HG02763 (cell line): ENCODE data around the gene ZNF331.

Experiments used
- ATAC-seq: cut with Tn5 transposase; IDR thresholded peaks from one replicate; pipeline ENCODE4 v1.9.1; 2021; ENCODE audit warnings: mild to moderate bottlenecking, moderate library complexity; ENCODE audit not compliant: unreplicated experiment

Gene ZNF331

DNA sequence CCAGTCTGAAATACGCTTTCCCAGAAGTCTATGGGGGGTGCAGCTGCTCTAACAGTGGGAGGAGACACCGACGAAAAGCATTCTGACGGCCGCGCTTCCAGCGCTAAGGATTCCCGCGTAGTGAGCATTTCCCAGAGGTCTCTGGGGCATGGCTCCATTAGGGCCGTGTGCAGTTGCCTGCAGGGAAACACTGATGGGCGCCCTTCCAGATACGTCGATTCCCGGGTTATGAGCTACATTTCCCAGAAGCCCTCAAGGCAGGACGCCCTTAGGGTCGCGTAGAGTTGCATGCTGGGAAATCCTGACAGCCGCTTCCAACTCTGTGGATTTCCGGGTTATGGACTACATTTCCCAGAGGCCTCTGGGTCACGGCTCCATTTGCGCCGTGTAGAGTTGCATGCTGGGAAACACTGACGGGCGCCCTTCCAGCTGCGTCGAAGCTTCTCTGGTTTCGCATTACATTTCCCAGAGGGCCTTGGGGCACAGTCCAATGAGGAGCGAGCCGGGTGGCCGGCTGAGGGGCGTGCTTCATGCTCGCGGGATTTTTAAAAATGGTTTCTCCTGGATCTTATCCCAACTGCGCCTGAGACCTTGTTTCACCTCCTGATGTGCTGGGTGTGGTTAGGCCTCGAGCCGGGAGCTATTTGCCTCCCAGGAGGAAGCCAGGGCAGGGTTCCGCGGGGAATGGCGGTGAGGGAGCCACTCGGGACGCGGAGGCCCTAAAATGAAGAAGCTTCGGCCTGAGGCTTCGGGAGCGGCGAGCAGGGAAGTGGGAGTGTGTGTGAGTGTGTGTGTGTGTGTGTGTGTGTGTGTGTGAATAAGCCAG lies 17.2 kb upstream of the ZNF331 start:
- ATAC-seq: peak; percentile 99

DNA sequence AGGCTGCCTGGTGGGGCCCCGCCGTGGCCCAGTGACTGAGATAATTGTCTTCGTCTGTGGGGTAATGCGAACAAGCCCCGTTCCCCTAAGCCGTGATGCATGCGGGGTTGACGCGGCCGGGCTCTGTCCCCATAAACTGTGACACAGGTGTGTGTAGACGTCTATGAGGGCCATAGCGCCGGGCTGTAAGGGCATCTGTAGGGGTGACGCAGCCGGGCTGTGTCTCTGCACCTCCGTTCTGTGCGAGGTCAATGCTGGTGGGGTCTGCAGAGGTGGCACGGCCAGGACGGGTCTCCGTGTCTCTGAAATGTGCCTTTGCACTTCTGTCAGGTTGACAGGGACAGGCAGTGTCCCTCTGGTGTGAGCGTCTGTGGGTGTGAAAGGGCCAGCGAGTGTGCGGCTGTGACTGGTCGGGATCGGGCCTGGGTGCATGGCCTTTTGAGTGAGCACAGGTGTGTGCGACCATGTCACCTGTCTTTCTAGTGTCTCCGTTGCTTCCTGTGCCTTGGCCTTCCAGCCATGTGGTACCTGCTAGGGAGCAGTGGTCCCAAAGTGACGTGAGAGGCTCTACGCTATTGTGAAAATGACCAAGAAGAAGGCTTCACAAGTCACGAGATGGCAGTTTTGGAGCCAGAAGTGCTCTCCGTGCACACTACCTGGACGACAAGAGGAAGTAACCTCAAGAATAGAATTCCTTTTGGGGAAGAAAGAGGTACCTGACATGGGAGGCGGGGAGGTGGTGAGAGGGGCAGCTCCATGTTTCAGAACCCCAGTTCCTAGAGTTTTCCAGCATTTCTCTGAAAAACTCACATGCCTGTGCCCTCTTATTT lies 16.4 kb upstream of the ZNF331 start:
- no peak for ATAC-seq

DNA sequence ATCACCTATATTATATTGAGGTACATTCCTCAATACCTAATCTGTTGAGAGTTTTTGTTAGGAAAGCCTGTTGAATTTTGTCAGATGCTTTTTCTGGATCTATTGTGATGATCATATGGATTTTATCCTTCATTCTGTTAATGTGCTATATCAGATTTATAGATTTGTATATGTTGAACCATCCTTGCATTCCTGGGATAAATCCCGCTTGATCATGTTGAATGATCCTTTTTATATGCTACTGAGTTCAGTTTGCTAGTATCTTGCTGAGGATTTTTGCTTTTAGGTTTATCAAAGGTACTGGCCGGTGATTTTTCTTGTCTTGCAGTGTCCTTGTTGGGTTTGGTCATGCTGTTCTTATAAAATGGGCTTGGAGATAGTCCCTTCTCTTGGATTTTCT lies 12.0 kb upstream of the ZNF331 start:
- no peak for ATAC-seq

DNA sequence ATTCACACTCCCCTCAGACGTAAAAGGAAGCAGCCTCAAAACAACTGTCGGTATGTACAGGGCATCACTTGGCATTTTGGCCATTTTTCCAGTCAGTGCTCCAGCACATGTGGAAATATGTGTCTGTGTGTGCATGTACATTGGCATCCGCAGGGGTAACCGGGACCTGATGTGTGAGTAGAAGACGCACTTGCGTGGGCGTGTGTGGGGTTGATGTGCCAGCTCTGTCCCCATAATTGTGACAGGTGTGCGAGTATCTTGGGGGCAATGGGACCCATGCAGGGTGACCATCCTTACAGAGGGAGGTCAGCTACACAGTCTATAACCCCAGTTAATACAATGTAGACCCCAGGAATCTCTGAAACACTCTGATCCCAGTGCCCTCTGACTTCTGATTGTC lies 7.3 kb upstream of the ZNF331 start:
- no peak for ATAC-seq

DNA sequence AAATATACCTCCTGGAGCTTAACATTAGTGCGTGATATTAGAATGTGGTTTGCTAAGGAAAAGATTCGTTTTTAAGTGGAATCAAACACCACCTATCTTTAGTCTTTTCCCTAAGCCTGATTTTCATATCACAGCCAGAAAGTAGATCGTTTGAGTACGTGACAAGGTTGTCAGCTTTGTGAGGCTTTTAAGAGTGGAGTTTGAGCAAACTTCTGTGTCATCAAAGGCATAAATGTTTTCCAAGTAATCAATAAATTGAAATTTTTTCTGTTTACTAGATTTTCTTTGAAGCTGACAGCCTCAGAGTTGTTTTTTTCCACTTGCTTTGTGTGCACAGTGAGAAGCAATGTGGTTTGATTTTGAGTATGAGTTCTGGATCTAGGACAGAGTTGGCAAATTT lies 6.5 kb upstream of the ZNF331 start:
- ATAC-seq: no peak

DNA sequence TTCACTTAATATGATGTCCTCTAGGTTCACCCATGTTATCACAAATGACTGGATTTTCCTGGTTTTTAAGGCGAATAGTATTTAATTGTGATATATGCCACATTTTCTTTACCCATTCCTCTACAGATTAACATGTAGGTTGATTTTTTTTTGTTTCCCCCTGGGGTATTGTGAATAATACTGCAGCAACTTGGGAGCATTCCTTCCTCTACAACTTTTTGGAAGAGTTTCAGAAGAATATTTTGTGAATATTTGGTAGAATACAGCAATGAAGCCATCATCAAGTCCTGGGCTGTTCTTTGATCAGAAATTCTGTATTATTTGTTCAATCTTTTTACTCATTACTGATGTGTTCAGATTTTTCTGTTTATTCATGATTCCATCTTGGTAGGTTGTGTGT lies 5.6 kb upstream of the ZNF331 start:
- ATAC-seq: no peak

DNA sequence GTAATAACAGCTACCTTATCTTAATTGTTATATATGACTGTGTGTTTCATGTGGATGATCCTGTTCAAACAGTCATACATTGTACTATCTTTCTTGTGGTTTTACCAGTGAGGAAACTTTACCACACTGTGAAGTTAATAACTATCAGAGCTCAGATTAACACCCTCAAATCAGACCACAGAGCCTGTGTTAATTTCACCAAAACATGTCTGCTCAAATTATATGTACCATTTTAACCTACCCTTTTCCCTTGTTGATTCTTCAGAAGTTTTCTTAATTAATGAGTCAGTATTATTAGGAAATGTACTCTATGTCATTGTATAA lies 1.8 kb upstream of the ZNF331 start:
- no peak for ATAC-seq

DNA sequence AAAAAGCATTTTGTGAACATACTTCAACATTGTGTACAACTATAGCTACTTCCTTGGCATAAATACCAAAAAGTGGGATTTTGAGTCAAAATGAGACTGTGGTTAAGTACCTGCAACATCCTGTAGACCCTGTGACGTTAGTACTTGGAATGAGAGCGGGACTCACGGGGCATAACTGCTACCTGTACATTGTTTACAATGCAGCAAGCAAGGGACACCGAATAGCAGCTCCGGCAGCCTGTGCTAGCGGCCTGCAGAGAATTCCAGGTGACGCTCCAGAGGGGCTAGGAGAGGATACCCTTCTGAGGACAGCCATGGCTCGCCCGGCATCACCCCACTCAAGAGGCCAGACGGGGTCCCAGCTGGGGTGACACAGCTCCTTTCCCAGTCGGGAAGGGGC lies 824 bp upstream of the ZNF331 start:
- peak; percentile 17 for ATAC-seq

DNA sequence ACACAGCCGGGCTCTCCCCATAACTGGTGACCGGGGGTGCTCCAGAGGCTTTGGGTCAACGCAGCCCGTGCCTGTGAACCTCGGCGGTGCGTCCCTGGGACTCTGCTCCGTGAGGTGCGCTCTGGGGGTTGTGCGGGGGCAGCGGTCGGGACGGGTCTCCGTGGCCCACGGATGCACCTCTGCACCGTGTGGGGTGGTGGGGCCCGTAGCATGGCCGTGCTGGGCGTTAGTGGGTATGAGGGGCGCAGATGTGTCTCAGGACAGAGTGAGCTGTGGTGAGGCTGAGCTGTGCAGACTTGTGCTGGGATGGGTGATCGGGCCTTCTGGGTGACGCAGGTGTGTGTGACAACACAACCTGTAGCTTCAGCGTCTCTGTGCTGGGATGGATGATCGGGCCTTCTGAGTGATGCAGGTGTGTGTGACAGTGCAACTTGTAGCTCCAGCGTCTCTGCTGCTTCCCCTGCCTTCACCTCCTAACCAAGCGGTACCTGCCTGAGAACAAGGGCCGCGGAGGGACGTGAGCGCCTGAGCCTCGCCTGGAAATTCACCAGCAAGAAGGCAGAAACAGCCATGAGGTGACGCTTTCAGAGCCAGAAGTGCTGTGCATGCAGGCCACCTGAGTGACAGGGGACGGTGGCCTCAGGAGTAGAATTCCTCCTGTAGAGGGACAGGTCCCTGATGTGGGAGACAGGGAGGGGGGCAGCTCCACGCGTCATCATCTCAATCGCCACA lies 599 bp downstream of the ZNF331 start:
- ATAC-seq: peak; percentile 12

DNA sequence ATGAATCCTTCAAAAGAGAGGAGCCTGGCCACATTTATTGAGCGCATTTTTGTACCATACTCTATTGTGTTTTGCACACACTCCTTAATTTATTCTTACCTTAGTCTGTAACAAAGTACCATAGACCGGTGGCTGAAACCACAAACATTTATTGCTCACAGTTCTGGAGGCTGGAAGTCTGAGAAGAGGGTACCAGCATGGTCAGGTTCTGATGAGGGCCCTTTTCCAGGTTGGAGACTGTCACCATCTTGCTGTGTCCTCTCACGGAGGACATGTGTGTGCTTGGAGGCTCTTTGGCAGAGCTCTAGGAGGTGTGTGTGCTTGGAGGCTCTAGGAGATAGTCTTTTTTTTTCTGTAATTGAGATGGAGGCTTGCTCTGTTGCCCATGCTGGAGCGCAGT lies 2.1 kb downstream of the ZNF331 start:
- ATAC-seq: no peak

DNA sequence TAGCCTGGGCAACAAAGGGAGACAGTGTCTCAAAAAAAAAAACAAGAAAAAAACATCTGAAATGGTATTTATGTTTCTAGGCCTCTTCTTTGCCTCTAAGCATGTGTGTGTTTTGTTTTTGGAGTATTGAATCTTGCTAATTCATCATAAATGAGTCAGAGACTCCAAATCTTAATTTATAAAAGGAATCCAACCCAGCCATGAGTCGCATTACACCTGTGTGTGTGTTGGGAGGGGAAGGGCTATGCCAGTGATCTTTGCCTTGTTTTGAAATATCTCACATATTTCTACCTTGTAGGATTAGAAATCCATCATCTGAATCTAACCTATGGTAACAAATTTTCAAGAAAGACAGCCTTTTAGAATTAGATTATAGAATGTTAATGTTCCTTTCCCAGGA lies 4.0 kb downstream of the ZNF331 start:
- no peak for ATAC-seq

DNA sequence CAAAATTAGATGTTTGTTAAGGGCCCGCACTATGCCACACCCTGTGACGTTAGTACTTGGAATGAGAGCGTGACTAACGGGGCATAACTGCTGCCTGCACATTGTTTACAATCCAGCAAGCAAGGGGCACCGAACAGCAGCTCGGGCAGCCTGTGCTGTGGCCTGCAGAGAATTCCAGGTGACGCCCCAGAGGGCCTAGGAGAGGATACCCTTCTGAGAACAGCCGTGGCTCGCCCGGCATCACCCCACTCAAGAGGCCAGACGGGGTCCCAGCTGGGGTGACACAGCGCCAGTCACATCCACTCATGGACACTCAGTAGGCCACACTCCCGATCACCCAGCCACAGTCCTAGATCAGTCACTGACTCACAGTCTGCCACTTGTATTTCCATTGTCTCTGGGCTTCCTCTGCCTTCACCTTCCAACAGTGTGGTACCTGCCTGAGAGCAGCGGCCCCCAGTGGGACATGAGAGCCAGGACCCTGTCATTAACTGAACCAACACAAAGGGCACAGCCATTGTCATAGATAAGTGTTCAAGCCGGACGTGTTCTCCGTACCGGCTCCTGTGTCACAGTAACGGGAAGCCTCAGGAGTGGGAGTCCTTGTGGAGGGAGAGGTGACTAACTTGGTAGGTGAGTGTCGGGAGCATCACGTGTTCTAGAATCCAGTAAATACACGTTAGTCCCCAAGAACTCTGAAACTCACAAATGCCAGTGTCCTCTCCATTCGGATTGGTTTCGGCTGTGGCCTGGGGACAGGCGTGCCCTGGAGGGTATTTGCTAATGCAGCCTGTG lies 7.5 kb downstream of the ZNF331 start:
- no peak for ATAC-seq

DNA sequence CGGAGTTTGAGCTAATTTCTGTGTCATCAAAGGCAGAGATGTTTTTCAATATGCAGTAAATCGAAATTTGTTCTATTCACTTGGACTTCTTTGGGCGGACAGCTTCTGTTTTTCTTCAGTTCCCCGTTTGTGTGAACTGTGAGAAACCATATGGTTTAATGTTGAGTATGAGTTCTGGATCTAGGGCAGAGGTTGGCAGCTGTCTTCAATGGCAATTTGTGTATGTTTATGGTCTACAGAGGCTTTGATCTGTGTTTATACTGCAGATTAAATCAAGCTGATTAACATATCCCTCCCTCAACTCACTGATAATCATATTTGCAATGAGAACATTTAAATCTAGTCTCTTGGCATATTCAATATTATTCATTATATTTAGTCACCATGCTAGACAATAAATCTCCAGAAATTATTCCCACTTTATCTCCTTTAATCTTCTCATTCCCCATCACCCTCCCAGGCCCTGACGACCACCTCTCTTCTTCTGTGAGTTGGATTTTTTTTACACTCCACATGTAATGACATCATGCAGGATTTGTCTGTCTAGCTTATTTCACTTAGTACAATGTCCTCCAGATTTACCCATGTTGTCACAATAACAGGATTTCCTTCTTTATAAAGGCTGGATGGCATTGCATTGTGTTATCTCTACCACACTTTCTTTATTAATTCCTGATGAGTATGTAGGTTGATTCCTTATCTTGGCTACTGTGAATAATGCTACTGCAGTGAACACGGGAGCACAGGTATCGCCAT lies 9.0 kb downstream of the ZNF331 start:
- ATAC-seq: no peak

DNA sequence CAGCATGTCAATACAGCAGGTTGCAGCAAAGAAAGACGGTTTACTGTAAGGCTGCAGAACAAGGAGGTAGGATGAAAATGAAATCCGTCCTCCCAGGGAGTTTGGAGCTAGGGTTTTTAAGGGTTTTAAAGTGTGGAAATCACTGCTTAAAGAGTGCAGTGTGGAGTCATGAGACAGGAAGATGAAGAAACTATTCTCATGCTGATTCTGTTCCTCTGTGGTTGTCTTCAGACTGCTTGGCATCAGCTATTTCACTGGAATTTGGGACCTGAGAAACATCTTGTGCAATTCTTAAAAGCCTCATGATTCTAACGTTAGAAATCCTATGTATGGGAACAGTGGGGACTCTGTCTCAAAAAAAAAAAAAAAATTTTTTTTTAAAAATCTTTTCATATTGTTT lies 11.4 kb downstream of the ZNF331 start:
- ATAC-seq: no peak

DNA sequence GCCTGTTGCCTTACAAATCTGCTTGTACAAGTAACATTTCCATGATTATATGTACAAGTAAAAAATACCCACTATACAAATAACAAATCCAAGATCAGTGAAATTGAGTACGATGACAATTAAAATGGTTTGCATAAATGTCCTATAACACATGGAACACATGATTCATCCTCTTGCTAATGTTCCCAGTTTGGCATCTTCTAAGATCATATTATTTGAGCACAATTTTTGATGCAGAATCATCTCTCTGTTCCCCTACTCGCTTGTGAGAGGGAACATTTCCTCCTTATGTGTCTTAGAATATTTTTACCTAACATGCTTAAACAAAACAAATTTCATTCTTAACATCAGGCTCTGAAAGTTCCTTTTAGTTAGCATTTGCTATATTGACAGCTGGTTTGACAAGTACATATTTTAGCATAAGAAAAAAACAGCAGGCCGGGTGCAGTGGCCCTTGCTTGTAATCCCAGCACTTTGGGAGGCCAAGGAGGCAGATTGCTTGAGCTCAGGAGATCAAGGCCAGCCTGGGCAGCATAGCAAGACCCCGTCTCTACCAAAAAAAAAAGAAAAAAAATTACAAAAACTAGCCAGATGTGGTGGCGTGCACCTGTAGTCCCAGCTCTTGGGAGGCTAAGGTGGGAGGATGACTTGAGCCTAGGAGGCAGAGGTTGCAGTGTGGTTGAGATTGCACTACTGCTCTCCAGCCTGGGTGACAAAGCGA lies 14.2 kb downstream of the ZNF331 start:
- ATAC-seq: no peak

DNA sequence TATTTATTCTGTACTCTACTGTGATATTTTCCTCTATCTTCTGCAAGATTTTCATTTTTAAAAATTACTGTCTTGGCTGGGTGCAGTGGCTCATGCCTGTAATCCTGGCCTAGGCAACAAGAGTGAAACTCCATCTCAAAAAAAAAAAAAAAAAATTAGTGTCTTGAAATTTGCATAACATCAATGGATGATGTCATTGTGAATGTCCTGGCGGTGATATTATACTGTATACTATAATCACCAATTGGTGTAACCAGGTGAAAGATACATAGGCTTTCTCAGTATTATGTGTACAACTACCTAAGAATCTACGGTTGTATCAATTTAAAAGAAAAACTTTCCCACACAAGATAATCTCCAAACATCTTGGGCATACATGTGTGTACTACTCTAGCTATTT lies 15.2 kb downstream of the ZNF331 start:
- no peak for ATAC-seq

DNA sequence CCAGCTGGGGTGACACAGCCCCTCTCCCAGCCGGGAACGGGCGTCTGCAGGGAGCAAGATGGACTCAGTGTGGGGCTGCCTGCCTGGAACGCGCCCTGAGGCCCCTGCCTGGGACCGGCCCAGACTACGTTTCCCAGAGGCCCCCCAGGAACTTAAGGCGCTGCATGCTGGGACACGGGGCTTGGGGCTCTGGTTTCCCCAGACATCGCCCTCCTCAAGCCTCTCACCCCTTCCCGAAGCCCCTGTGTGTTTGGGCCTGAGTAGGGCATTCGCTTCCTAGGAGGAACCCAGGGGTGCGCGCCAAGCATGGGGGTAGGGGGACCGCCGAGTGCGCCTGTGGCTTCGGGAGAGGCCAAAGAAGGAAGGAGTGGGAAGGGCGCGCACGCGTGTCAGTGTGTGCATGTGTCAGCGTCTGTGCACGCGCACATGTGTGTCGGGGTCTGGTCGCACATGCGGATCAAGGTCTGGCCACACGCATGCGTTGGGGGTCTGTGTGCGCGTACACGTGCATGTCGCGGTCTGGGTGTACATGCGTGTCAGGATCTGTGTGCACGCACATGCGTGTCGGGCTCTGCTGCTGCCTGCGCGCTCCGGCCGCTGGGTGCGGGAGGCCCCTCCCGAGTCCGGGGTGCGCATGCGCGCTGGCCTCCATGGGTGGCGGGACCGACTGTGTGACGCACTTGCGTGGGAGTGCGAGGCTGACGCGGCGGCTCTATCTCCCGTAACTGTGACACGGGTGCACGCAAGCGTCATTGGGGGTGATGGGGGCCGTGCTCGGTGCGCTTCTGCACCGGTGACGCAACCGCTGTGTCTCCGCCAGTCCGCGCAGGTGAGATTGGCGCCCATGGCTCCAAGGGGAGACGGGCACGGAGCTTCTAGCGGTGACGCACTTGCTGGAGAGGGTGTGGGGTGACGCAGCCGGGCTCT lies 16.2 kb downstream of the ZNF331 start:
- peak; percentile 66 for ATAC-seq

DNA sequence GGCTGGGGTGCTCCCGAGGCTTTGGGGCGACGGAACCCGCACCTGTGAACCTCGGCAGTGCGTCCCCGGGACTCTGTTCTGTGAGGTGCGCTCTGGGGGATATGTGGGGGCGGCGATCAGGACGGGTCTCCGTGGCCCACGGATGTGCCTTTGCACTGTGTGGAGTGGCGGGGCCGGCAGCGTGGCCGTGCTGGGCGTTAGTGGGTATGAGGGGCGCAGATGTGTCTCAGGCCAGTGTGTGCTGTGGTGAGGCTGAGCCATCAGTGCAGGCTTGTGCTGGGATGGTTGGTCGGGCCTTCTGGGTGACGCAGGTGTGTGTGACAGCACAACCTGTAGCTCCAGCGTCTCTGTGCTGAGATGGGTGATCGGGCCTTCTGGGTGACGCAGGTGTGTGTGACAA lies 16.9 kb downstream of the ZNF331 start:
- ATAC-seq: no peak

DNA sequence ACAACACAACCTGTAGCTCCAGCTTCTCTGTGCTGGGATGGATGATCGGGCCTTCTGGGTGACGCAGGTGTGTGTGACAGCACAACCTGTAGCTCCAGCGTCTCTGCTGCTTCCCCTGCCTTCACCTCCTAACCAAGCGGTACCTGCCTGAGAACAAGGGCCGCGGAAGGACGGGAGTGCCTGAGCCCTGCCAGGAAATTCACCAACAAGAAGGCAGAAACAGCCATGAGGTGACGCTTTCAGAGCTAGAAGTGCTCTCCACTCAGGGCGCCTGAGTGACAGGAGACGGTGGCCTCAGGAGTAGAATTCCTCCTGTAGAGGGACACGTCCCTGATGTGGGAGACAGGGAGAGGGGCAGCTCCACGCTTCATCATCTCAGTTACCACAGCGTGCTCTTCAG lies 17.4 kb downstream of the ZNF331 start:
- ATAC-seq: no peak
